HEK293 (cell line): Measurements from ENCODE around the gene MTIF2.

Source experiments
- CTCF ChIA-PET: fragments of 350-600 bp; formaldehyde crosslinking; extraction: SDS; loops from one replicate; lab custom pipeline; 2021; ENCODE audit warnings: antibody characterized with exemption; lab: Yijun Ruan, JAX
- POLR2A ChIA-PET: fragments of 300-600 bp; formaldehyde crosslinking; extraction: SDS; loops from one replicate; lab custom pipeline; 2020; ENCODE audit warnings: antibody characterized with exemption, inconsistent platforms; lab: Yijun Ruan, JAX
- H3K27ac ChIP-seq: fragments of 200-500 bp; sonication (Bioruptor generic); 2 replicates; pipeline ENCODE4 v1.5.1; 2014; ENCODE audit warnings: low read depth, low read length, control low read depth, inconsistent platforms; ENCODE audit errors: extremely low read depth
- H3K36me3 ChIP-seq, 2 experiments: fragments of 200-500 bp in 1 of 2; sonication (Bioruptor generic) in 1 of 2; 1 replicate in 1 of 2; 2 replicates in 1 of 2; pipeline ENCODE4 v1.5.1; 2014 to 2017; ENCODE audit warnings: inconsistent platforms in 2 of 2, low read length in 2 of 2; ENCODE audit not compliant: control insufficient read depth in 2 of 2, insufficient read depth in 1 of 2
- H3K4me1 ChIP-seq: fragments of 200-500 bp; sonication (Bioruptor generic); 2 replicates; pipeline ENCODE4 v1.5.1; 2014; ENCODE audit warnings: mild to moderate bottlenecking, low read length, inconsistent platforms; ENCODE audit not compliant: control insufficient read depth, insufficient read depth
- H3K4me3 ChIP-seq: 2 replicates; pipeline ENCODE4 v1.5.1; 2011; ENCODE audit warnings: low read depth, mild to moderate bottlenecking, control low read depth, low read length, moderate library complexity
- H3K9me3 ChIP-seq: fragments of 200-500 bp; sonication (Bioruptor generic); 2 replicates; pipeline ENCODE4 v1.5.1; 2014; ENCODE audit warnings: low read depth, low read length, inconsistent platforms; ENCODE audit not compliant: control insufficient read depth, insufficient read depth
- GLI4 ChIP-seq: fragments of 450-650 bp; formaldehyde crosslinking; IDR thresholded peaks from 2 replicates; pipeline ENCODE4 v1.5.1; 2016; ENCODE audit warnings: missing biosample characterization, missing genetic modification characterization
- HIC1 ChIP-seq: fragments of 450-650 bp; formaldehyde crosslinking; IDR thresholded peaks from 2 replicates; pipeline ENCODE4 v1.5.1; 2016; ENCODE audit warnings: missing biosample characterization, missing genetic modification characterization
- KLF10 ChIP-seq: fragments of 450-650 bp; IDR thresholded peaks from 2 replicates; pipeline ENCODE4 v1.5.1; 2018; ENCODE audit warnings: missing biosample characterization, mild to moderate bottlenecking, missing genetic modification characterization
- KLF7 ChIP-seq: fragments of 450-650 bp; formaldehyde crosslinking; IDR thresholded peaks from 2 replicates; pipeline ENCODE4 v1.5.1; 2016; ENCODE audit warnings: missing biosample characterization, missing genetic modification characterization, borderline replicate concordance
- KLF8 ChIP-seq: fragments of 450-650 bp; formaldehyde crosslinking; IDR thresholded peaks from 2 replicates; pipeline ENCODE4 v1.5.1; 2016; ENCODE audit warnings: missing biosample characterization, missing genetic modification characterization
- PATZ1 ChIP-seq: fragments of 450-650 bp; formaldehyde crosslinking; IDR thresholded peaks from 2 replicates; pipeline ENCODE4 v1.5.1; 2016; ENCODE audit warnings: missing biosample characterization, missing genetic modification characterization
- PRDM6 ChIP-seq: fragments of 450-650 bp; formaldehyde crosslinking; IDR thresholded peaks from 2 replicates; pipeline ENCODE4 v1.5.1; 2017; ENCODE audit warnings: missing biosample characterization, missing genetic modification characterization
- SP2 ChIP-seq: fragments of 450-650 bp; formaldehyde crosslinking; IDR thresholded peaks from 2 replicates; pipeline ENCODE4 v1.5.1; 2016; ENCODE audit warnings: missing biosample characterization, missing genetic modification characterization
- ZNF239 ChIP-seq: fragments of 450-650 bp; formaldehyde crosslinking; IDR thresholded peaks from 2 replicates; pipeline ENCODE4 v1.5.1; 2016; ENCODE audit warnings: missing biosample characterization, missing genetic modification characterization
- ZNF248 ChIP-seq: fragments of 450-650 bp; formaldehyde crosslinking; IDR thresholded peaks from 2 replicates; pipeline ENCODE4 v1.5.1; 2017; ENCODE audit warnings: missing biosample characterization, missing genetic modification characterization
- ZNF366 ChIP-seq: fragments of 450-650 bp; formaldehyde crosslinking; conservative IDR thresholded peaks from 2 replicates; pipeline ENCODE4 v1.5.1; 2016; ENCODE audit warnings: missing biosample characterization, missing genetic modification characterization
- ZNF510 ChIP-seq: fragments of 450-650 bp; formaldehyde crosslinking; IDR thresholded peaks from 2 replicates; pipeline ENCODE4 v1.5.1; 2018; ENCODE audit warnings: mild to moderate bottlenecking, missing genetic modification characterization, missing biosample characterization; ENCODE audit not compliant: insufficient replicate concordance
- ZNF513 ChIP-seq: fragments of 450-650 bp; IDR thresholded peaks from 2 replicates; pipeline ENCODE4 v1.5.1; 2018; ENCODE audit warnings: missing biosample characterization, missing genetic modification characterization
- ZNF518A ChIP-seq: fragments of 450-650 bp; formaldehyde crosslinking; conservative IDR thresholded peaks from 2 replicates; pipeline ENCODE4 v1.5.1; 2016; ENCODE audit warnings: low read depth, missing biosample characterization, missing genetic modification characterization
- ZNF639 ChIP-seq: fragments of 450-650 bp; formaldehyde crosslinking; IDR thresholded peaks from 2 replicates; pipeline ENCODE4 v1.5.1; 2016; ENCODE audit warnings: missing biosample characterization, missing genetic modification characterization
- ZNF670 ChIP-seq: fragments of 450-650 bp; formaldehyde crosslinking; IDR thresholded peaks from 2 replicates; pipeline ENCODE4 v1.5.1; 2016; ENCODE audit warnings: missing biosample characterization, missing genetic modification characterization, low read depth
- ZNF747 ChIP-seq: fragments of 450-650 bp; formaldehyde crosslinking; IDR thresholded peaks from 2 replicates; pipeline ENCODE4 v1.5.1; 2016; ENCODE audit warnings: missing biosample characterization, missing genetic modification characterization
- ZNF777 ChIP-seq: fragments of 450-650 bp; formaldehyde crosslinking; IDR thresholded peaks from 2 replicates; pipeline ENCODE4 v1.5.1; 2017; ENCODE audit warnings: missing biosample characterization, missing genetic modification characterization, borderline replicate concordance
- ZNF792 ChIP-seq: fragments of 450-650 bp; formaldehyde crosslinking; IDR thresholded peaks from 2 replicates; pipeline ENCODE4 v1.5.1; 2016; ENCODE audit warnings: missing biosample characterization, missing genetic modification characterization
- ZNF830 ChIP-seq: fragments of 450-650 bp; IDR thresholded peaks from 2 replicates; pipeline ENCODE4 v1.5.0; 2018; ENCODE audit warnings: missing biosample characterization, missing genetic modification characterization, low read depth, mild to moderate bottlenecking, moderate library complexity

MTIF2 gene

GRCh38 chr2:55311444-55311870, 42.4 kb upstream of the MTIF2 start (continued):
- TF ChIP-seq PATZ1 (tag by site-specific recombination) (no peak), PRDM6 (no peak), ZNF747 (no peak)
- TF ChIP-seq, all 188 proteins: peak for 0

- Histone ChIP-seq H3K36me3 (peaks cover 28 to 39% of the 10 kb centered on the region in 2 experiments), H3K4me3 (no peak overlapping the region), H3K9me3 (no peaks in the 10 kb centered on the region)
- POLR2A ChIA-PET = no interaction called here
- TF ChIP-seq ZNF248 (tag by site-specific recombination) (no peak), ZNF830 (tag by site-specific recombination) (no peak), ZNF792 (tag by site-specific recombination) (no peak), KLF8 (no peak), ZNF366 (tag by site-specific recombination) (no peak), ZNF639 (tag by site-specific recombination) (no peak), ZNF670 (tag by site-specific recombination) (no peak), SP2 (no peak), GLI4 (tag by site-specific recombination) (no peak), ZNF518A (tag by site-specific recombination) (no peak), ZNF513 (tag by site-specific recombination) (no peak), ZNF777 (tag by site-specific recombination) (no peak), ZNF239 (tag by site-specific recombination) (no peak), KLF7 (tag by site-specific recombination) (no peak), KLF10 (tag by site-specific recombination) (no peak), ZNF510 (tag by site-specific recombination) (no peak), HIC1 (no peak)
- TF ChIP-seq, all 188 proteins: peak for 0
- CTCF ChIA-PET = no interaction called here
- Histone ChIP-seq H3K4me1 (no peaks in the 10 kb centered on the region), H3K27ac (no peak overlapping the region)
Measured at GRCh38 chr2:55309446-55309845, 40.4 kb upstream of the MTIF2 start.
